C4-2B (cell line): Measurements from ENCODE around the gene ABI1.

Experiments used
- H3K27ac ChIP-seq: fragments of 450-650 bp; 2 replicates; pipeline ENCODE4 v1.5.1; 2017
- CTCF ChIP-seq: fragments of 450-650 bp; conservative IDR thresholded peaks from 2 replicates; pipeline ENCODE4 v1.5.1; 2017; ENCODE audit warnings: mild to moderate bottlenecking
- ZFX ChIP-seq: fragments of 450-650 bp; IDR thresholded peaks from 2 replicates; pipeline ENCODE4 v1.6.1; 2017

Gene ABI1

GRCh38 chr10:26755443-26755903 lies 105.3 kb downstream of the ABI1 start:
- no peak overlapping the region for H3K27ac ChIP-seq
- TF ChIP-seq ZFX (no peak), CTCF (no peak)

- TF ChIP-seq CTCF: no peak
- H3K27ac ChIP-seq: no peak overlapping the region
Measured at GRCh38 chr10:26746061-26746460, 114.7 kb downstream of the ABI1 start.

GRCh38 chr10:26743841-26744240 lies 116.9 kb downstream of the ABI1 start:
- H3K27ac ChIP-seq: no peak overlapping the region
- TF ChIP-seq ZFX (no peak), CTCF (no peak)

GRCh38 chr10:26743091-26743490 lies 117.7 kb downstream of the ABI1 start:
- TF ChIP-seq ZFX (no peak), CTCF (no peak)
- no peak overlapping the region for H3K27ac ChIP-seq

GRCh38 chr10:26741368-26741767 lies 119.4 kb downstream of the ABI1 start:
- TF ChIP-seq CTCF (no peak), ZFX (no peak)
- H3K27ac ChIP-seq: no peak overlapping the region

GRCh38 chr10:26739071-26739631 lies 121.6 kb downstream of the ABI1 start:
- TF ChIP-seq ZFX: no peak
- no peak for TF ChIP-seq CTCF
- H3K27ac ChIP-seq: no peak overlapping the region

- TF ChIP-seq ZFX (no peak), CTCF (no peak)
- H3K27ac ChIP-seq: no peak overlapping the region
Measured at GRCh38 chr10:26738301-26738911, 122.4 kb downstream of the ABI1 start.
